Osteoblast (primary cell): ENCODE measurements around the gene NUDT3. TPM values are rescaled to one million over a fixed set of nuclear protein-coding genes. Genes with fewer than 3 reads are reported as not detected.

Experiments used
- DNase-seq: peaks from one replicate; pipeline ENCODE4 v3.0.0; 2011; ENCODE audit warnings: low spot score, mixed read lengths; ENCODE audit not compliant: insufficient read length; ENCODE audit errors: missing footprints
- H2AFZ ChIP-seq: 2 replicates; pipeline ENCODE4 v1.6.0; 2011; ENCODE audit warnings: mild to moderate bottlenecking, low read length
- H3K27ac ChIP-seq: 2 replicates; pipeline ENCODE4 v1.5.1; 2011; ENCODE audit warnings: mild to moderate bottlenecking, low read depth, low read length, moderate library complexity
- H3K27me3 ChIP-seq: 2 replicates; pipeline ENCODE4 v1.6.0; 2012; ENCODE audit warnings: mild to moderate bottlenecking, control low read depth, inconsistent platforms, low read length, moderate library complexity; ENCODE audit not compliant: insufficient read depth
- H3K36me3 ChIP-seq: 2 replicates; pipeline ENCODE4 v1.5.1; 2011; ENCODE audit warnings: mild to moderate bottlenecking, low read length, control low read depth, moderate library complexity; ENCODE audit not compliant: insufficient read depth
- H3K4me1 ChIP-seq: 2 replicates; pipeline ENCODE4 v1.5.1; 2011; ENCODE audit warnings: mild to moderate bottlenecking, low read length, control low read depth, moderate library complexity; ENCODE audit not compliant: insufficient read depth
- H3K4me2 ChIP-seq: 2 replicates; pipeline ENCODE4 v1.6.0; 2011; ENCODE audit warnings: mild to moderate bottlenecking, low read length; ENCODE audit not compliant: insufficient read depth
- H3K4me3 ChIP-seq: fragments of 200-600 bp; sonication (generic); 3 replicates; pipeline ENCODE4 v1.5.1; 2012; ENCODE audit warnings: mild to moderate bottlenecking, low read length, inconsistent platforms; ENCODE audit not compliant: insufficient read depth
- H3K79me2 ChIP-seq: 2 replicates; pipeline ENCODE4 v1.6.0; 2012; ENCODE audit warnings: mild to moderate bottlenecking, low read length, control low read depth, inconsistent platforms; ENCODE audit not compliant: insufficient read depth
- H3K9me3 ChIP-seq: 2 replicates; pipeline ENCODE4 v1.5.1; 2011; ENCODE audit warnings: low read depth, low read length, control low read depth
- H4K20me1 ChIP-seq: 2 replicates; pipeline ENCODE4 v1.6.0; 2012; ENCODE audit warnings: mild to moderate bottlenecking, low read length, control low read depth; ENCODE audit not compliant: insufficient read depth
- CTCF ChIP-seq: IDR thresholded peaks from 2 replicates; pipeline ENCODE4 v1.5.1; 2011; ENCODE audit warnings: mild to moderate bottlenecking, low read depth, low read length, moderate library complexity; ENCODE audit errors: extremely low read depth
- total RNA-seq: library from RNA; depleted of rRNA; stranded (reverse); fragments of >200 nt; gene quantifications from 2 replicates; pipeline ENCODE4 v1.2.3, GENCODE V29; 2012

The NUDT3 gene
- total RNA-seq, 1 donor = 37.6 TPM

- peaks cover 7% of the 10 kb centered on the region for H3K4me1 ChIP-seq
- no peaks in the 10 kb centered on the region for H3K36me3 ChIP-seq
- H3K79me2 ChIP-seq = peaks cover 24% of the 10 kb centered on the region
- no peaks in the 10 kb centered on the region for H3K27me3 ChIP-seq
- H3K4me2 ChIP-seq = no peak overlapping the region
- DNase-seq = no peak
- TF ChIP-seq CTCF = no peak
- no peak overlapping the region for H2AFZ ChIP-seq
- no peak overlapping the region for H3K4me3 ChIP-seq
- peaks cover 14% of the 10 kb centered on the region for H4K20me1 ChIP-seq
- H3K27ac ChIP-seq = no peak overlapping the region
- no peaks in the 10 kb centered on the region for H3K9me3 ChIP-seq
These were observed 93.5 kb downstream of the NUDT3 start for GRCh38 chr6:34298941-34299340.

- peaks cover 18% of the 10 kb centered on the region for H3K79me2 ChIP-seq
- H2AFZ ChIP-seq = no peak overlapping the region
- no peaks in the 10 kb centered on the region for H3K4me1 ChIP-seq
- no peak overlapping the region for H3K4me2 ChIP-seq
- no peak for TF ChIP-seq CTCF
- peaks cover 14% of the 10 kb centered on the region for H3K36me3 ChIP-seq
- no peak overlapping the region for H3K27ac ChIP-seq
- no peaks in the 10 kb centered on the region for H3K9me3 ChIP-seq
- no peak overlapping the region for H3K4me3 ChIP-seq
- DNase-seq = no peak
- H4K20me1 ChIP-seq = peaks cover 12% of the 10 kb centered on the region
- H3K27me3 ChIP-seq = no peaks in the 10 kb centered on the region
These were observed 96.7 kb downstream of the NUDT3 start for GRCh38 chr6:34295721-34296120.

- no peaks in the 10 kb centered on the region for H3K4me1 ChIP-seq
- H2AFZ ChIP-seq = no peak overlapping the region
- TF ChIP-seq CTCF = no peak
- H3K4me2 ChIP-seq = no peak overlapping the region
- H3K79me2 ChIP-seq = peaks cover 6% of the 10 kb centered on the region
- H3K4me3 ChIP-seq = no peak overlapping the region
- H3K9me3 ChIP-seq = no peaks in the 10 kb centered on the region
- no peaks in the 10 kb centered on the region for H3K27me3 ChIP-seq
- no peak for DNase-seq
- H3K36me3 ChIP-seq = peaks cover 24% of the 10 kb centered on the region
- H3K27ac ChIP-seq = no peak overlapping the region
- peaks cover 7% of the 10 kb centered on the region for H4K20me1 ChIP-seq
These were observed 99.5 kb downstream of the NUDT3 start for GRCh38 chr6:34292954-34293353.

- no peak overlapping the region for H3K27ac ChIP-seq
- no peaks in the 10 kb centered on the region for H3K79me2 ChIP-seq
- TF ChIP-seq CTCF = no peak
- no peak overlapping the region for H2AFZ ChIP-seq
- H3K36me3 ChIP-seq = peaks cover 26% of the 10 kb centered on the region
- peaks cover 4% of the 10 kb centered on the region for H4K20me1 ChIP-seq
- H3K27me3 ChIP-seq = no peaks in the 10 kb centered on the region
- H3K4me2 ChIP-seq = no peak overlapping the region
- H3K9me3 ChIP-seq = no peaks in the 10 kb centered on the region
- H3K4me1 ChIP-seq = peaks cover 8% of the 10 kb centered on the region
- DNase-seq = no peak
- H3K4me3 ChIP-seq = no peak overlapping the region
These were observed 103.3 kb downstream of the NUDT3 start for GRCh38 chr6:34289137-34289536.
